Activated CD8-positive, alpha-beta T cell treated with anti-CD3 and anti-CD28 coated beads for 36 hours (primary cell): Measurements from ENCODE around the gene ST6GALNAC4. TPM values are rescaled to one million over a fixed set of nuclear protein-coding genes. Genes with fewer than 3 reads are reported as not detected.
A peak's percentile ranks its signal among the peaks of the same experiment; 100 is the strongest.

Experiments used
- ATAC-seq: fragments of 200-7000 bp; cut with Tn5 transposase; one replicate; pipeline ENCODE4 v1.10.0; 2021; ENCODE audit warnings: mild to moderate bottlenecking, moderate library complexity
- CTCF ChIA-PET: fragments of 350-600 bp; sonication (Branson Sonifier 250); formaldehyde crosslinking; loops from one replicate; lab custom pipeline; 2021; ENCODE audit warnings: antibody characterized with exemption; lab: Charles Lee
- POLR2A ChIA-PET: fragments of 350-600 bp; sonication (Branson Sonifier 250); formaldehyde crosslinking; loops from one replicate; lab custom pipeline; 2021; ENCODE audit warnings: antibody characterized with exemption; lab: Charles Lee
- DNase-seq: peaks from one replicate; pipeline ENCODE4 v3.0.0-alpha.2; 2020
- H3K27ac Mint-ChIP-seq: one replicate; pipeline ENCODE4 v1.8.0; 2021; ENCODE audit warnings: mild to moderate bottlenecking, mixed read lengths
- H3K27me3 Mint-ChIP-seq: one replicate; pipeline ENCODE4 v1.8.0; 2021; ENCODE audit warnings: mixed read lengths
- H3K36me3 Mint-ChIP-seq: one replicate; pipeline ENCODE4 v1.8.0; 2021; ENCODE audit warnings: low read depth, mixed read lengths
- H3K4me1 Mint-ChIP-seq: one replicate; pipeline ENCODE4 v1.8.0; 2021; ENCODE audit warnings: low read depth, mixed read lengths
- H3K4me3 Mint-ChIP-seq: one replicate; pipeline ENCODE4 v1.8.0; 2021; ENCODE audit warnings: mild to moderate bottlenecking, moderate library complexity, mixed read lengths
- H3K9me3 Mint-ChIP-seq: one replicate; pipeline ENCODE4 v1.8.0; 2021; ENCODE audit warnings: mixed read lengths
- CTCF ChIP-seq: fragments of 200-600 bp; IDR thresholded peaks from one replicate; pipeline ENCODE4 v1.8.0; 2022; ENCODE audit warnings: antibody characterized with exemption, mild to moderate bottlenecking
- intact Hi-C: fragments of 100-400 bp; cut with micrococcal nuclease; formaldehyde crosslinking; loops from one replicate; pipeline ENCODE4 v1.10.0; 2022
- total RNA-seq, 2 experiments: library from RNA; stranded (reverse); gene quantifications; one replicate each; pipeline ENCODE4 v1.2.3, GENCODE V29; 2021

ST6GALNAC4 gene
- total RNA-seq, 2 experiments from 2014 or later = 34.3 to 34.9 TPM

GRCh38 chr9:127962278-127962677, 45.4 kb upstream of the ST6GALNAC4 start:
- ATAC-seq (no peak), DNase-seq (no peak)
- ChIA-PET CTCF (interaction anchor here (15.3 to 30.0 kb wide), 3 partner anchors 14 to 66 kb away, joined by 163 to 631 read pairs (median 181); partner anchors contain the start of gene EEIG1), POLR2A (interaction anchor here (1.4 to 25.2 kb wide), 3 partner anchors 14 to 73 kb away, joined by 4 to 408 read pairs (median 5); partner anchors contain the start of gene EEIG1)
- H3K36me3 Mint-ChIP-seq = peaks cover 37% of the 10 kb centered on the region
- H3K4me3 Mint-ChIP-seq = no peak overlapping the region
- H3K4me1 Mint-ChIP-seq = peaks cover 93% of the 10 kb centered on the region
- peaks cover 6% of the 10 kb centered on the region for H3K9me3 Mint-ChIP-seq
- H3K27me3 Mint-ChIP-seq = no peaks in the 10 kb centered on the region
- peak overlapping the region; percentile 99 for H3K27ac Mint-ChIP-seq
- no peak for TF ChIP-seq CTCF
- intact Hi-C loops = no loop called here

- TF ChIP-seq CTCF = no peak
- ChIA-PET POLR2A (interaction anchor here (1.5 to 25.2 kb wide), 3 partner anchors 15 to 105 kb away, joined by 4 to 408 read pairs (median 4); partner anchors contain the start of genes EEIG1 and NAIF1), CTCF (interaction anchor here (2.0 to 30.0 kb wide), 4 partner anchors 15 to 156 kb away, joined by 9 to 631 read pairs (median 172); partner anchors contain the start of gene EEIG1)
- peaks cover 6% of the 10 kb centered on the region for H3K9me3 Mint-ChIP-seq
- ATAC-seq = no peak
- no peak overlapping the region for H3K4me3 Mint-ChIP-seq
- no peak for DNase-seq
- H3K36me3 Mint-ChIP-seq = peaks cover 37% of the 10 kb centered on the region
- intact Hi-C loops = no loop called here
- H3K4me1 Mint-ChIP-seq = peaks cover 90% of the 10 kb centered on the region
- H3K27ac Mint-ChIP-seq = peak overlapping the region; percentile 99
- H3K27me3 Mint-ChIP-seq = no peaks in the 10 kb centered on the region
Observed at GRCh38 chr9:127961613-127962155, 44.8 kb upstream of the ST6GALNAC4 start.

DNA sequence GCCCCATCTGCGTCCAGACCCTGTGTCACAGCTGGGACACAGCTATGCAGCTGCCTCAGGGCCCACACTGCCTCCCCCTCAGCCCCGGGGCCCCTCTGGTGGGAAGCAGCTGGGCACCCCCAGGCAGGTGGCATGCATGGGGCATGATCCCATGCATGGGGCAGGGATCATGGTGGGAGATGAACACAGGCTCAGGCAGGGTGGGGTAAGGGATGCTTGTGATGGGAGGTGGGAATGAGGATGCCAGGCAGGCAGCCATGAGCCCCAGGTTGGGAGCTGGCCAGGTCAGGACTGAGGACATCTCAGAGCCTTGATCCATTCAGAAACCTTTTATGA, 44.3 kb upstream of the ST6GALNAC4 start:
- no peak for TF ChIP-seq CTCF
- peak overlapping the region; percentile 99 for H3K27ac Mint-ChIP-seq

DNA sequence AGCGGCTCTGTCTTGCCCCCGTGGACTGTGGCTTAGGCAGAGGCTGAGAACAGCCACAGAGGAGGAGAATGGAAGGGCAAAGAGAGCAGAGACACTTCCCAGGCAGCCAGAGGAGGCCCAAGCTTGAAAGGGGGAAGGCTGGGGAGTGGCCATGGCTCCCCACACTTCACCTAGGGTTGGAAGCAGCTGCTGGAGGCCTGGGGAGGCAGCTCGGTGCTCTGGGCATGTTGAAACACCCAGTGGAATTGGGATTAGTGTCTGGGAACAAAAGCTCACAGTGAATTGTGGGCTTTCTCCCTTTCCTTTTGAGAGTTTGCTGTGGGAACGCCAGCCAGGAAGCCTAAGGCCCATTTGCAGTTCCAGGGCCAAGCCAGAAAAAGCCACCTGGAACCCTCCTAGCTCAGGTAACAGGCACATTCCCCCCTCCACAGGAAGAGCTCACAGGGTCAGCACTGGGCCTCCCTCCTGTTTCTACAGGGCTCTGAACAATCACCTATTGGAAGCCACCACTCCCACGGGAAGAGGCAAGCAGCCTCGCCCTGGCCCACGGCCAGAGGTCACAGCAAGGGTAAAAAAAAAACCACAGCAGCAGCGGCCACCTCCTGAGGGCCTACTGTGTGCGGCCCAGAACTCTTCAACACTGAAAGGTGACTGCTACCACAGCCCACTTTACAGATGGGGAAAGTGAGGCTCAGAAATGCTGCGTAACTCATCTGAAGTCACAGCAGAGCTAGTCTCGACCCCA, 43.7 kb upstream of the ST6GALNAC4 start:
- CTCF ChIA-PET = interaction anchor here (2.0 to 30.0 kb wide), 4 partner anchors 16 to 157 kb away, joined by 9 to 631 read pairs (median 172); partner anchors contain the start of gene EEIG1
- H3K4me3 Mint-ChIP-seq = no peak overlapping the region

More for the DNA sequence above, 44.3 kb upstream of the ST6GALNAC4 start:
- peaks cover 86% of the 10 kb centered on the region for H3K4me1 Mint-ChIP-seq
- peaks cover 37% of the 10 kb centered on the region for H3K36me3 Mint-ChIP-seq
- intact Hi-C loops = no loop called here
- H3K9me3 Mint-ChIP-seq = peaks cover 6% of the 10 kb centered on the region
- no peaks in the 10 kb centered on the region for H3K27me3 Mint-ChIP-seq
- no peak for ATAC-seq
- no peak overlapping the region for H3K4me3 Mint-ChIP-seq
- DNase-seq = no peak
- ChIA-PET CTCF (interaction anchor here (2.0 to 30.0 kb wide), 4 partner anchors 16 to 156 kb away, joined by 9 to 631 read pairs (median 172); partner anchors contain the start of gene EEIG1), POLR2A (interaction anchor here (1.5 to 25.2 kb wide), 3 partner anchors 15 to 106 kb away, joined by 4 to 408 read pairs (median 4); partner anchors contain the start of genes EEIG1 and NAIF1)

More for the DNA sequence above, 43.7 kb upstream of the ST6GALNAC4 start:
- H3K36me3 Mint-ChIP-seq = peaks cover 36% of the 10 kb centered on the region
- H3K27ac Mint-ChIP-seq = peak overlapping the region; percentile 99
- TF ChIP-seq CTCF = no peak
- no peak for ATAC-seq
- H3K27me3 Mint-ChIP-seq = no peaks in the 10 kb centered on the region
- DNase-seq = no peak
- POLR2A ChIA-PET = interaction anchor here (1.5 to 25.2 kb wide), 4 partner anchors 12 to 107 kb away, joined by 4 to 408 read pairs (median 4); partner anchors contain the start of genes EEIG1 and NAIF1
- H3K9me3 Mint-ChIP-seq = peaks cover 6% of the 10 kb centered on the region
- intact Hi-C loops = no loop called here
- H3K4me1 Mint-ChIP-seq = peaks cover 85% of the 10 kb centered on the region
